Measurements from ENCODE around the gene PARP6. TPM values are rescaled to one million over a fixed set of nuclear protein-coding genes. Genes with fewer than 3 reads are reported as not detected.

The PARP6 gene
- total RNA-seq, 1 experiment from 2014 or later: 52.5 TPM

GRCh38 chr15:72202801-72203506 lies 69.4 kb downstream of the PARP6 start:
- no peak overlapping the region for H3K27ac ChIP-seq
- DNase-seq: no peak
- no peaks in the 10 kb centered on the region for H3K27me3 ChIP-seq
- no peaks in the 10 kb centered on the region for H3K9me3 ChIP-seq (replicated peaks)
- peaks cover 100% of the 10 kb centered on the region for H3K36me3 ChIP-seq
- no peak overlapping the region for H3K4me3 ChIP-seq
- peaks cover 32% of the 10 kb centered on the region for H3K4me1 ChIP-seq

- Histone ChIP-seq H3K9me3 (replicated peaks) (no peaks in the 10 kb centered on the region), H3K4me1 (peaks cover 32% of the 10 kb centered on the region), H3K4me3 (no peak overlapping the region), H3K27me3 (no peaks in the 10 kb centered on the region), H3K36me3 (peaks cover 95% of the 10 kb centered on the region), H3K27ac (no peak overlapping the region)
- DNase-seq: no peak
These were observed 70.1 kb downstream of the PARP6 start for GRCh38 chr15:72202302-72202701.

DNA sequence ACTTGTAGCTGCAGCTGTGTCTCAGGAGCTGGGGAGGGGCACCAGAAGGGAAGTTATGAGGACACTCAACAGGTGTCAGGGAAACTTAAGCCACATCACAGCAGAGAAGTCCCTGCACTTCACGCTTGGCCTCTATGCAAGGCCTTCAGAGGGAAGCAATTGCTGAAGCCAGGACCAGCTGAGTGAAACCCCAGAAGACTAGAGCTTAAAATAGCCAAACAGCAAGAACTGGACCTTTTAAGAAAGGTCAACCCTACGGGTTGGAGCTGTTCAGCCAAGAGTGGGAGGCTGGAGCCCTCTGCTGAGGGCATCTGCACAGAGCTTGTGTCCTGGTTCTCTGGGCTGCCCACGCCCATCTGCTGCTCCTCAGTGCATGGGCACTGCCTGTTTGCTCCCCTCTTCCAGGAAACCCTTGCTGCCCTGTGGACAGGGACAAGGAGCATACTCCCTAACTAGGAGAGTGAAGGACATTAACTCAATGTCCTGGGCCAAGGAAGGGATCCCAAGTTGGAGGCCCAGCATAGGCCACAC lies 70.9 kb downstream of the PARP6 start:
- peaks cover 87% of the 10 kb centered on the region for H3K36me3 ChIP-seq
- peaks cover 32% of the 10 kb centered on the region for H3K4me1 ChIP-seq
- H3K27ac ChIP-seq: no peak overlapping the region; the same call in 1 of the 2 replicates
- peak; percentile 59 to 78 for DNase-seq
- H3K4me3 ChIP-seq: no peak overlapping the region
- no peaks in the 10 kb centered on the region for H3K27me3 ChIP-seq
- no peaks in the 10 kb centered on the region for H3K9me3 ChIP-seq (replicated peaks)

DNA sequence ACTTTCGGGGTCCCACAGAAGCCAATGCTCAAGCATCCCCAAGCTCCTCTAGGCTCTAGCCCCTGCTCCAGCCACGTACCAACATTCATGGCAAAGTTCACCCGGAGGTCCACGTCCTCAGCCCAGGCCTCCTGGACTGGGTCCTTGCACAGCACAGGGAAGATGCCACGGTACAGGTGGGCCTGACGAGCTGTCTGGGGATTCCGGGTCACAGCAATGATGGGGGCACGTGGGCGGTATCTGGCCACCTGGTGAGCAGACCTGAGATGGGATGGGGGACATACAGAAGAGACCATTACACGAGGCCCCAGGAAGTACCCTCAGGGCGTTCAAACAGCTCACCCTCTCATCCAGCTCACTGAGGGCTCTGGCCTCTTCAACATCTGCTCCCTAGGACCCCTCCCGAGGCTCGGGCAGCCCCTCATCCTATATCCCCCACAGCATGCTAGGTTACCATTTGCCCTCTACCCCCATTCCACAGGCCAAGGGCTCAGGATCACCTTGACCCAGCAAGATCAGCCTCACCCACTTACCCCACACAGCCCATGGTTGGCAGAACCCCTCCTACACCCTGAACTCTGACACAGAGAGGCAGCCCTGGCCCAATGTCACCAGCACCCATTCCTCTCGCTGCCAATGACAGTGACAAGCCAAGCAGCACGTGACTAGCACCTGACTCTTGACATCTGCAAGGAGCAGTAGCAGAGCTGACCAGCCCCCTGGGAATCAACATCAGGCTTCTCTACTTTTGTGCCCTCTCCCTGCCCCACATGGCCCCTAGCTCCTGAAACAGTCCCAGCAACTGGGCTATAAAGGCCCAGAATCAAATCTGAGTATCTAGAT lies 71.7 kb downstream of the PARP6 start:
- Histone ChIP-seq H3K4me1 (peaks cover 32% of the 10 kb centered on the region), H3K9me3 (replicated peaks) (no peaks in the 10 kb centered on the region), H3K27me3 (no peaks in the 10 kb centered on the region), H3K27ac (no peak overlapping the region), H3K36me3 (peaks cover 78% of the 10 kb centered on the region), H3K4me3 (no peak overlapping the region)
- no peak for DNase-seq

GRCh38 chr15:72199721-72200212 lies 72.6 kb downstream of the PARP6 start:
- Histone ChIP-seq H3K27me3 (no peaks in the 10 kb centered on the region), H3K4me3 (no peak overlapping the region), H3K36me3 (peaks cover 70% of the 10 kb centered on the region), H3K9me3 (replicated peaks) (no peaks in the 10 kb centered on the region), H3K27ac (no peak overlapping the region), H3K4me1 (peaks cover 32% of the 10 kb centered on the region)
- DNase-seq: peak; percentile 55 to 75

- Histone ChIP-seq H3K4me1 (peaks cover 27% of the 10 kb centered on the region), H3K9me3 (replicated peaks) (no peaks in the 10 kb centered on the region), H3K36me3 (peaks cover 64% of the 10 kb centered on the region), H3K27me3 (no peaks in the 10 kb centered on the region), H3K27ac (no peak overlapping the region), H3K4me3 (no peak overlapping the region)
- DNase-seq: no peak
These were observed 73.2 kb downstream of the PARP6 start for GRCh38 chr15:72199205-72199515.

GRCh38 chr15:72198356-72199204 lies 73.8 kb downstream of the PARP6 start:
- Histone ChIP-seq H3K36me3 (peaks cover 58% of the 10 kb centered on the region), H3K4me3 (no peak overlapping the region), H3K9me3 (replicated peaks) (no peaks in the 10 kb centered on the region), H3K4me1 (peaks cover 24% of the 10 kb centered on the region), H3K27me3 (no peaks in the 10 kb centered on the region), H3K27ac (no peak overlapping the region)
- DNase-seq: no peak

DNA sequence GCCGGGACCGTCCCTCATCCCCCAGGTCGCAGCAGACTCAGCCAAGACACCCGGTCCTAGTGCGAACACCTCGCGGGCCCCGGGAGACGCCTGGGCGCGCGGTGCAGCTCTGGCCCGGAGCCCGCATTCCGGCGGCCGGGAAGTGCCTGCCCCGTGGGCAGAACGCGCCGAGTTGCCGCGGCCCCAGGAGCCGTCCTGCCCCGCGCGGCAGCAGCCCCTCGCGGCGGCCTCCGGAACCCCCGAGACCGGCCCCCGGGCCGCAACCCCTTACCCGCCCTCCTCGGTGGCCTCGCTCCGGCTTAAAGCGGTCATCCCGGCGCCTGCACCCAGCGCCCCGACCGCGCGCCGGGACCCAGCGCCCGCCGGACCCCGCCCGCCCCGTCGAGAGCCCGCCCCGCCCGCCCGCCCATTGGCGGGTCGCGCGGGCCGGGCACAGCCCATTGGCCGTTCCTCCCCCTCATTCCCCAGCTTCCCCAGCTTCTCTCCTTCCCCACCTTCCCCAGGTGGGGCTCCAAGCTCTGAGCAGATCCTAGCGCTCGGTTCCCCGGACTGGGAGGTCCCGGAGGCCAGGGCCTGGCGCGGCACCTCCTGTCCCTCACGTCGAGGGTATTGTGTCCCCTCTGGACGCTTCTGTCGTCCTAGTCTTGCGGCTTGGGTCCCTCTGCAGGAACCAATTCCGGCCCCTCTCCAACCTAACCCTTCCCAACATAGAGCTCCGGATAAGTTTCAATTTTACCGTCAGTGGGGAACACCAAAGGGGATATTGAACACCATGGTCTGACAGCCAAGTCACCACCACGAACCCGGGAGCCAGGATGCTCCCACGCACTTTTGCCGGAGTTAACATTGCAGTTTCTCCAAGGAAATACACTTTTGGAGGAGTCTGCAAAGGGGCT lies 74.6 kb downstream of the PARP6 start, which contains the start of gene GRAMD2A:
TSS of gene GRAMD2A (minus strand) at position 328 of the 896 bp plus-strand sequence.
- H3K9me3 ChIP-seq (replicated peaks): no peaks in the 10 kb centered on the region
- H3K36me3 ChIP-seq: peaks cover 49% of the 10 kb centered on the region
- no peaks in the 10 kb centered on the region for H3K27me3 ChIP-seq
- no peak within 1 kb of the TSS for H3K4me3 ChIP-seq
- H3K27ac ChIP-seq: no peak within 1 kb of the TSS
- DNase-seq: peak in 1 of 2 experiments; percentile 26
- H3K4me1 ChIP-seq: peaks cover 18% of the 10 kb centered on the region

GRCh38 chr15:72197041-72197459 lies 75.3 kb downstream of the PARP6 start:
- H3K27ac ChIP-seq: no peak overlapping the region
- no peak overlapping the region for H3K4me3 ChIP-seq
- no peaks in the 10 kb centered on the region for H3K9me3 ChIP-seq (replicated peaks)

GRCh38 chr15:72196409-72197040 lies 75.8 kb downstream of the PARP6 start:
- H3K4me3 ChIP-seq: no peak overlapping the region
- peaks cover 38% of the 10 kb centered on the region for H3K36me3 ChIP-seq
- H3K27ac ChIP-seq: no peak overlapping the region
- H3K4me1 ChIP-seq: peaks cover 16% of the 10 kb centered on the region
- H3K9me3 ChIP-seq (replicated peaks): no peaks in the 10 kb centered on the region
- DNase-seq: peak in 1 of 2 experiments; percentile 34
- H3K27me3 ChIP-seq: no peaks in the 10 kb centered on the region

More at GRCh38 chr15:72197041-72197459, 75.3 kb downstream of the PARP6 start:
- H3K4me1 ChIP-seq: peaks cover 21% of the 10 kb centered on the region
- peaks cover 43% of the 10 kb centered on the region for H3K36me3 ChIP-seq
- no peak for DNase-seq
- no peaks in the 10 kb centered on the region for H3K27me3 ChIP-seq

DNA sequence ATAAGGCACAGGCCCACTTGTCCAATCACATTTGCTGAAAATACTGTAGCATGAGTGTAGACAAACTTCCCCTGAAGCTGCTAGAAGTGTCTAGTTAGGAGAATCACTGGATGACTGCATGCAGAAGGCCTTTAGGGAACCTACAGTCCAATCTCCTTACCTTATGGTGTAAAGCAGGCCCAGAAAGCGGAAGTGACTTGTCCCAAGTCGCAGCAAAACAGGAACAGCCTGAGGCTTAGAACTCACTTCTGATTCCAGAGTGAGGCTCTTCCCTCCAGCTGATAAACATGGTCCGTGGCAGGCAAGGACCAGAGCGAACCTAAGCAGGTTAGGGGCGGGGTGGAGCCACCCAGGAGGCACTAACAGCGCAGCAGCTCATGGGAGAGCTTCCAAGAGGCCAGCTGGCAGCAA lies 77.2 kb downstream of the PARP6 start:
- Histone ChIP-seq H3K4me1 (peaks cover 9% of the 10 kb centered on the region; the same call in 1 of the 2 replicates), H3K9me3 (replicated peaks) (no peaks in the 10 kb centered on the region), H3K36me3 (peaks cover 23% of the 10 kb centered on the region), H3K27ac (no peak overlapping the region), H3K27me3 (no peaks in the 10 kb centered on the region), H3K4me3 (no peak overlapping the region)
- no peak for DNase-seq

DNA sequence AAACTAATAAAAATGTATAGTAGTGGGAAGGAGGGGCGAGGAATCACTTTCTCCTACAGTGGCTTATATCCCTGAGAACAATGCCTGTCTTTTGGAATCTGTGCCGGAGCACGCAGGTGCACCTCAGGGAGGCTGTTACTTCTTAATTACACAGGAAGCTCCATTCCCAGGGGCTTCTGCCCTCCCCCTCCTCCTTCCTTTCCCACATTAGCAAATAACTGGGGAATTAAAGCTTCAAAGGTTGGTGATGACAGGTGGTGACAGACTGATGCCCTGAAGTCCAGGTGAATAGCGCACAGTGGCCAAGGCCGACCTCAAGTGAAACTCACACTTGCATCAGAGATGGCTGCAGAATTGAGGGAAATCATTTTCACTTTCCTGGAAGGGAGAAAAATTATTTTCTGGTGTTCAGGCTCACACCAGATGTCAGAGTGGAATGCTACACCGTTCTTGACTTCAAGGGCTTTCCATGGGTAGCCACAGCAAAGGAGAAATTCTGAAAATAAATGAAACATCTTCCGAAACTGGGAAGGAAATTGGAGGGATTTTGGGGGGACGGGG lies 78.4 kb downstream of the PARP6 start:
- Histone ChIP-seq H3K27me3 (no peaks in the 10 kb centered on the region), H3K4me3 (no peak overlapping the region), H3K4me1 (peaks cover 10% of the 10 kb centered on the region; the same call in 1 of the 2 replicates), H3K27ac (no peak overlapping the region), H3K36me3 (peaks cover 12% of the 10 kb centered on the region), H3K9me3 (replicated peaks) (no peaks in the 10 kb centered on the region)
- DNase-seq: no peak

DNA sequence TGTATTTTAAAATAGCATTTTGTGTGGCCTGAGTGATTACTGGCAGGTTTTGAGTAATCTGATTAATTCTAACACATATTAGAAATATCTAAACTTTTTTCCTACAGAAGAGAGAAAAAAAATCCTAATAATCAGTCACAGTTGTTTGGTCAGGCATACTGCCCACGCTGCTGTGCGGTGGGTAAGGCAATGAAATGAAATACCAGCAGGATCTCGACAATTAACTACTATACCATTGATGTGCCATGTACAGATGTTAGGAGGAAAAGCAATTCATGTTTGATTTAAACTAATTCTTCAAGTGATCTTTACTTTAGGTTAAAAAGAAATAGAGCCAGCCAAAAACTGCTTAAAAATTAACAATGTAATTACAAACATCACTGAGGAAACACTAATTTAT lies 79.9 kb downstream of the PARP6 start:
- Histone ChIP-seq H3K9me3 (replicated peaks) (no peaks in the 10 kb centered on the region), H3K4me1 (peaks cover 11% of the 10 kb centered on the region; the same call in 1 of the 2 replicates), H3K36me3 (no peaks in the 10 kb centered on the region), H3K27ac (no peak overlapping the region), H3K4me3 (no peak overlapping the region), H3K27me3 (no peaks in the 10 kb centered on the region)
- DNase-seq: peak in 1 of 2 experiments; percentile 55
